ENCODE results near the gene THUMPD3.

The THUMPD3 gene

DNA sequence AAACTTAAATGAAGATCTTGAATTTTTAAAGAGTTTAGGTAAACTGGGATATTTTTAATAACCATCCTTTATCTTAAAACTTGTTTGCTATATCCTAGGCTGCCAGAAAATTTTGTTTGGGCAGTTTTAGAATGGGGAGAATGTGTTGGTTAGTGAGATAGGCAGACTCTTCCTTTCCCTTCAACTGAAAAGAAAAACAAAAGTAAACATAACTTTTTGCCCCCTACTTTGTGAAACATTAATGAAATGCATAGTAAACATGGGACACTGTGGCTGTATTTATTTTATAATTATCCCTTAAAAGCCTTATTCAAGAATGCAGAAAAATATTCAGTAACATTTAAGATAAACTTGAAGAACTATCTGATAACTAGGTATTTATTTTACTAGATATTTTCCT, 65.6 kb downstream of the THUMPD3 start:
- Histone ChIP-seq H3K27ac (ENCODE audit: low read depth, low read length) (no peak overlapping the region), H3K4me1 (ENCODE audit: control insufficient read depth, insufficient read depth, low read length) (no peaks in the 10 kb centered on the region), H3K36me3 (ENCODE audit: control insufficient read depth, insufficient read depth, low read length) (peaks cover 88% of the 10 kb centered on the region), H3K9me3 (ENCODE audit: control insufficient read depth, insufficient read depth, low read depth, low read length) (no peaks in the 10 kb centered on the region), H3K9ac (ENCODE audit: low read length) (no peak overlapping the region), H3K4me3 (ENCODE audit: low read depth, low read length) (no peak overlapping the region), H3K27me3 (ENCODE audit: control insufficient read depth, insufficient read depth, low read length) (no peaks in the 10 kb centered on the region)

DNA sequence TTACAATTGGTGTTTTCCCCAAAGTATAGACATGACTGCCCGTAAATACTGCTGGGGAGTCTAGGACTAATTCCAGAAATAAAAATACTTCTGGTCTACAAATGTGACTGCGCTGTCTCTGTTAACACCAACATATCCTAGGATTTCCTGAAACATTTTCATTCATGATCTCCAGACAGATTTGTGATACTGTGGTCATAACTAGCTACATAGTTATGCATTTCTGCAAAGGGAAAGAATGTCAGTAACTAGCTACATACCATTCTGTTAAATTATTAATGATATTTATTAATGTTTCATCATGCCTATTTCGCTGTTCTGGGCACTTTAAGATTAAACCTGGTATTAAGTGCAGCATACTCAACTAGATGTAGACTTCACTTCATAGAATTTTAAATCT, 67.9 kb downstream of the THUMPD3 start:
- H3K4me1 ChIP-seq (ENCODE audit: control insufficient read depth, insufficient read depth, low read length): no peaks in the 10 kb centered on the region
- H3K27ac ChIP-seq (ENCODE audit: low read depth, low read length): no peak overlapping the region
- no peak overlapping the region for H3K4me3 ChIP-seq (ENCODE audit: low read depth, low read length)
- H3K27me3 ChIP-seq (ENCODE audit: control insufficient read depth, insufficient read depth, low read length): no peaks in the 10 kb centered on the region
- H3K9ac ChIP-seq (ENCODE audit: low read length): no peak overlapping the region
- H3K9me3 ChIP-seq (ENCODE audit: control insufficient read depth, insufficient read depth, low read depth, low read length): no peaks in the 10 kb centered on the region
- peaks cover 100% of the 10 kb centered on the region for H3K36me3 ChIP-seq (ENCODE audit: control insufficient read depth, insufficient read depth, low read length)

GRCh38 chr3:9433627-9434521, 71.0 kb downstream of the THUMPD3 start:
- H3K27me3 ChIP-seq (ENCODE audit: control insufficient read depth, insufficient read depth, low read length): no peaks in the 10 kb centered on the region
- no peak overlapping the region for H3K4me3 ChIP-seq (ENCODE audit: low read depth, low read length)
- no peaks in the 10 kb centered on the region for H3K4me1 ChIP-seq (ENCODE audit: control insufficient read depth, insufficient read depth, low read length)
- no peaks in the 10 kb centered on the region for H3K9me3 ChIP-seq (ENCODE audit: control insufficient read depth, insufficient read depth, low read depth, low read length)
- no peak overlapping the region for H3K27ac ChIP-seq (ENCODE audit: low read depth, low read length)
- H3K36me3 ChIP-seq (ENCODE audit: control insufficient read depth, insufficient read depth, low read length): peaks cover 99% of the 10 kb centered on the region
- no peak overlapping the region for H3K9ac ChIP-seq (ENCODE audit: low read length)

DNA sequence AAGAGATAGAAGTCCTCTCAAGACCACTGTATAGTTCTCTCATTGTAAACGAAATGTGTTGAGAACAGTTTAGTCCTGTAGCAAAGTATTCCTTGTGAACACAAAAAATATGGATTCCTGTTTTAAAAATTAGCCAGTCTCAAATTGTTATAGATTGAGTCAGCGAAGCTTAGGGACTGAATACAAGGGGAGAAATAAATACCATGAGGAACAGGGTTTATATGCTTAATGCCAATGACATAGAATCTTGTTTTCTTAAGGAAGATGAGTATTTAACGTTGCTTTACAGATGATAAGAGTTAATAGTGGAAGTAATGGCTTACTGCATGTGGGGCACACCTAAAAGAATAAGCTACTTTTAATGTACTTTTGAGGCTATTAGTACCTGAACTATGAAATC, 72.5 kb downstream of the THUMPD3 start:
- H3K9ac ChIP-seq (ENCODE audit: low read length): no peak overlapping the region
- no peak overlapping the region for H3K27ac ChIP-seq (ENCODE audit: low read depth, low read length)
- no peaks in the 10 kb centered on the region for H3K27me3 ChIP-seq (ENCODE audit: control insufficient read depth, insufficient read depth, low read length)
- peaks cover 99% of the 10 kb centered on the region for H3K36me3 ChIP-seq (ENCODE audit: control insufficient read depth, insufficient read depth, low read length)
- no peaks in the 10 kb centered on the region for H3K9me3 ChIP-seq (ENCODE audit: control insufficient read depth, insufficient read depth, low read depth, low read length)
- H3K4me1 ChIP-seq (ENCODE audit: control insufficient read depth, insufficient read depth, low read length): no peaks in the 10 kb centered on the region
- H3K4me3 ChIP-seq (ENCODE audit: low read depth, low read length): no peak overlapping the region
